Testis (tissue), 2 donors: Measurements from ENCODE around the gene SAGE1.

Experiments
- POLR2A ChIP-seq: fragments of 450-650 bp; IDR thresholded peaks from one replicate; pipeline ENCODE4 v1.6.1; 2017; ENCODE audit warnings: antibody characterized with exemption, mild to moderate bottlenecking, moderate library complexity
- TF ChIP-seq, protein P1 (sequence below), 3 experiments: fragments of 450-650 bp in 2 of 3; fragments of 200-600 bp in 1 of 3; sonication (generic) in 1 of 3; IDR thresholded peaks; one replicate each; pipeline ENCODE4 v1.5.1; 2016 to 2019; ENCODE audit warnings: antibody characterized with exemption in 3 of 3, mild to moderate bottlenecking in 2 of 3, moderate library complexity in 1 of 3

DNA sequence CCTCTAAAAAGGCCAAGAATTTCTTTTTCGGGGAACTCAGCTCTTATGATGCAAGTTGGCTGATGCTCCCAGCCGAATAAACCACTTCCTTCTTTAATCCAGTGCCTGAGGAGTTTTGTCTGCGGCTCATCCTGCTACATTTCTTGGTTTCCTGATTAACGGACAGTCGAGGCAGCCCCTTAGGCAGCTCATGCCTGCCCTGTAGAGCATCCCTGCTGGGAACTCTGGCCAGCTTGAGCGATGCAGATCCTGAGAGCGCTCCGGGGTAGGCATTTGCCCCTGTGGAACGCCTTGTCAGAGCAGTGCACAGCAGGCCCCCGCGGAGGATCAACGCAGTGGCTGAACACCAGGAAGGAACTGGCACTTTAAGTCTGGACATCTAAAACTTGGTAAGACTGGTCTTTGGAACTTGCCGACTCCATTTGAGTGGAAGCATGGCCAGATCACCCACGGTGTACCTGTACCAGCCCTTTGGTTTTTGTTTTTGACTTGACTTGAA, 3.4 kb upstream of the SAGE1 start:
- TF ChIP-seq, protein P1, sequence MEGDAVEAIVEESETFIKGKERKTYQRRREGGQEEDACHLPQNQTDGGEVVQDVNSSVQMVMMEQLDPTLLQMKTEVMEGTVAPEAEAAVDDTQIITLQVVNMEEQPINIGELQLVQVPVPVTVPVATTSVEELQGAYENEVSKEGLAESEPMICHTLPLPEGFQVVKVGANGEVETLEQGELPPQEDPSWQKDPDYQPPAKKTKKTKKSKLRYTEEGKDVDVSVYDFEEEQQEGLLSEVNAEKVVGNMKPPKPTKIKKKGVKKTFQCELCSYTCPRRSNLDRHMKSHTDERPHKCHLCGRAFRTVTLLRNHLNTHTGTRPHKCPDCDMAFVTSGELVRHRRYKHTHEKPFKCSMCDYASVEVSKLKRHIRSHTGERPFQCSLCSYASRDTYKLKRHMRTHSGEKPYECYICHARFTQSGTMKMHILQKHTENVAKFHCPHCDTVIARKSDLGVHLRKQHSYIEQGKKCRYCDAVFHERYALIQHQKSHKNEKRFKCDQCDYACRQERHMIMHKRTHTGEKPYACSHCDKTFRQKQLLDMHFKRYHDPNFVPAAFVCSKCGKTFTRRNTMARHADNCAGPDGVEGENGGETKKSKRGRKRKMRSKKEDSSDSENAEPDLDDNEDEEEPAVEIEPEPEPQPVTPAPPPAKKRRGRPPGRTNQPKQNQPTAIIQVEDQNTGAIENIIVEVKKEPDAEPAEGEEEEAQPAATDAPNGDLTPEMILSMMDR (IDR thresholded peaks at IDR 0.05): no peak
- no peak for TF ChIP-seq POLR2A
